ENCODE data around the gene APOA1.

Gene APOA1

DNA sequence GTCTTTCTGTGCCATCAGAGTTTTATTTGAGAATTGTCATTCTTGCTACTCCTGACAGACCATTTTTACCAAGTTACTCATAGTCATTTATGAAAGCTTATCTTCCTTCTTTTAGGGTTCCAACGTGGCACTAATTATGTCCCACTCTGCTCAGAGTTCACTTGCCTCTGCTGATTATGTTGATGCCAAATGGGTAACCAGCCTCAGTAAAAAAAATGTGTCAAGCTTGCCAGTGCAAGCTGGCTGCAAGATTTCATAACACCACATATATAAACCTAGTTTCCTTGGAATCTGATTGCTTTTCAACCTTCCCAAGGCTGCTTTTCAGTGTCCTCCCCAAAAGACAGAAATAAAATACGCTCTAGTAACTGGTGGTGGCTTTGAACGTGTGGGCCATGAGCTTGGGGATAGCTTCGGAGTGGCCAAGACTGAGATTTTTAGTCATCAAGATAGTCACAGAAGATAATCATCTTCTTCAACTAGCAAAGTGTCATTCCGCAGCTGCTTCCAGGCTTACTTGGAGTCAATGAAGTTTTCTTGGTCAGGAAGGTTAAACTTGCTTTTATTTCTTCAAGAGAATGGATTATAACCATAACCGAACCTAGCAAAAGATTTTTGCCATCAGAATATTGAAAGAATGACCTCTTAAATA is 29.5 kb upstream of the APOA1 start:
- ATAC-seq (no peak), DNase-seq (no peak)
- H3K27ac Mint-ChIP-seq: no peak overlapping the region
- no peaks in the 10 kb centered on the region for H3K9me3 Mint-ChIP-seq
- H3K4me1 Mint-ChIP-seq: peaks cover 3% of the 10 kb centered on the region
- H3K4me3 Mint-ChIP-seq: no peak overlapping the region
- H3K36me3 Mint-ChIP-seq (ENCODE audit: low read depth): peaks cover 50% of the 10 kb centered on the region
- H3K27me3 Mint-ChIP-seq: no peaks in the 10 kb centered on the region

DNA sequence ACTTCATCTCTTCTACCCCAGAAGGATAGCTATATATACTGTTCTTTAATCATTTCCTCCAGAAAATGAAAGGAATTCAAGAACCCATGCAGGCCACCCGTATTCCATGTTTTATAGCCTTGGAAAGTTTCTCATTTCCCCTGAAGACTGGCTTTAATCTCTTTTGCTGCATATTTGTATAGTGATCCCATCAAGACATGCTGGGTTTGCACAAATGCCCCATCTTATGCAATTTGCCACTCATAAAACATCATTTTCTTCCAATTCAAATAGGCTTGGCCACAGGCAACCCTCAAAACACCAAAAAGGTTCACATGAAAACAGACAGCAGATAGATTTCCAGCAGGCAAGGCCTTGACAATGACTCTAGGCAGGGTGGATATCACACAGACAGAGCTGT is 28.3 kb upstream of the APOA1 start:
- H3K27ac Mint-ChIP-seq: no peak overlapping the region
- no peak for ATAC-seq
- DNase-seq: no peak

GRCh38 chr11:116864531-116864930 is 27.1 kb upstream of the APOA1 start:
- DNase-seq (no peak), ATAC-seq (no peak)
- H3K4me1 Mint-ChIP-seq: no peaks in the 10 kb centered on the region
- H3K27ac Mint-ChIP-seq: no peak overlapping the region
- H3K27me3 Mint-ChIP-seq: no peaks in the 10 kb centered on the region
- peaks cover 49% of the 10 kb centered on the region for H3K36me3 Mint-ChIP-seq (ENCODE audit: low read depth)
- H3K4me3 Mint-ChIP-seq: no peak overlapping the region
- H3K9me3 Mint-ChIP-seq: no peaks in the 10 kb centered on the region

More for the DNA sequence above, 28.3 kb upstream of the APOA1 start:
- peaks cover 52% of the 10 kb centered on the region for H3K36me3 Mint-ChIP-seq (ENCODE audit: low read depth)
- H3K27me3 Mint-ChIP-seq: no peaks in the 10 kb centered on the region
- peaks cover 3% of the 10 kb centered on the region for H3K4me1 Mint-ChIP-seq
- H3K4me3 Mint-ChIP-seq: no peak overlapping the region
- H3K9me3 Mint-ChIP-seq: no peaks in the 10 kb centered on the region

- Mint-ChIP-seq H3K36me3 (ENCODE audit: low read depth) (peaks cover 53% of the 10 kb centered on the region), H3K4me3 (no peak overlapping the region), H3K27me3 (no peaks in the 10 kb centered on the region), H3K9me3 (no peaks in the 10 kb centered on the region), H3K4me1 (no peaks in the 10 kb centered on the region), H3K27ac (no peak overlapping the region)
- DNase-seq (no peak), ATAC-seq (no peak)
These were observed 25.5 kb upstream of the APOA1 start for GRCh38 chr11:116862951-116863350.

DNA sequence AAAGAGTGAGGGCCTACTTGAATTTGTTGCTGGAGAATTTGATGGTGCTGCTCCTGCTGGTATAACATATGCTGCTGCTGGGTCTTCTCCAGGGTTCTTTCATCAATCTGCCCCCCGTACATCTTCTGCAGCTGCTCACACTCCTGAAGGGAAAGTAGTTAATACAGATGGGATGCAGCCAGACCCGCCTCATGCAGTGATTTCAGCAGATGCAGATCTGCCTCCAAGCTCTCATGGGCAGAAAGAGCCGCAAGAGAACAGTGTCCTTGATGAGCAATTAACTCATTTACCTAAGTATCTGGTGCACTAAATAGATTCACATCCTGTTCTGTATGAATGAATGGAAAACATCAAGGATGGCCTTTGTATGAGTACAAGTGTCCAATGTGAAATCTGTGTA is 24.8 kb upstream of the APOA1 start:
- Mint-ChIP-seq H3K27me3 (no peaks in the 10 kb centered on the region), H3K9me3 (no peaks in the 10 kb centered on the region), H3K4me1 (no peaks in the 10 kb centered on the region), H3K4me3 (no peak overlapping the region), H3K27ac (no peak overlapping the region), H3K36me3 (ENCODE audit: low read depth) (peaks cover 47% of the 10 kb centered on the region)
- ATAC-seq (no peak), DNase-seq (no peak)

- Mint-ChIP-seq H3K36me3 (ENCODE audit: low read depth) (peaks cover 46% of the 10 kb centered on the region), H3K27ac (no peak overlapping the region), H3K27me3 (no peaks in the 10 kb centered on the region), H3K4me1 (peaks cover 1% of the 10 kb centered on the region), H3K4me3 (no peak overlapping the region), H3K9me3 (no peaks in the 10 kb centered on the region)
- no peak for ATAC-seq
- no peak for DNase-seq
These were observed 24.1 kb upstream of the APOA1 start for GRCh38 chr11:116861539-116861938.

DNA sequence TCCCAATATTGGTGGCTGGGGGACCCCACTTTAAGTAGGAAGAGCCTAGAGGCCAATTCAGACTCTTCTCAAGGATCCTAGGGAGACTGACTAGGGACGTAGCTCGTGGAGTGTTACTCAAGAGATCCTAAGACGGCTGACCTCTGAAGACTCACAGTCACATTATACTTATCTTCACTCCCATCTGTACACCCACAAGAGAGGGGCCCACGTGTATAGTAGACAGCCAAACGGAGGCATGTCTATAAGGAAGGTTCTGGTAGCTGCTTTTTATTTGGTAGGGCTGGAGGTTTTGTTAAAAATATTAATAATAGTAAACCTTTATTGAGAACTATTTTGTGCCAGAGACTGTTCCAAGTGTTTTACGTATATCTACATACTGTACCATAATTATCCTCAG is 22.9 kb upstream of the APOA1 start:
- H3K36me3 Mint-ChIP-seq (ENCODE audit: low read depth): peaks cover 48% of the 10 kb centered on the region

GRCh38 chr11:116859175-116859574 is 21.8 kb upstream of the APOA1 start:
- no peak overlapping the region for H3K4me3 Mint-ChIP-seq
- ATAC-seq (no peak), DNase-seq (no peak)
- H3K9me3 Mint-ChIP-seq: no peaks in the 10 kb centered on the region
- peaks cover 45% of the 10 kb centered on the region for H3K36me3 Mint-ChIP-seq (ENCODE audit: low read depth)
- no peaks in the 10 kb centered on the region for H3K27me3 Mint-ChIP-seq
- H3K4me1 Mint-ChIP-seq: peaks cover 19% of the 10 kb centered on the region
- peak overlapping the region; percentile 35 for H3K27ac Mint-ChIP-seq

More for the DNA sequence above, 22.9 kb upstream of the APOA1 start:
- H3K4me1 Mint-ChIP-seq: peaks cover 11% of the 10 kb centered on the region
- DNase-seq (no peak), ATAC-seq (no peak)
- H3K27ac Mint-ChIP-seq: no peak overlapping the region
- no peaks in the 10 kb centered on the region for H3K27me3 Mint-ChIP-seq
- H3K4me3 Mint-ChIP-seq: no peak overlapping the region
- H3K9me3 Mint-ChIP-seq: no peaks in the 10 kb centered on the region

DNA sequence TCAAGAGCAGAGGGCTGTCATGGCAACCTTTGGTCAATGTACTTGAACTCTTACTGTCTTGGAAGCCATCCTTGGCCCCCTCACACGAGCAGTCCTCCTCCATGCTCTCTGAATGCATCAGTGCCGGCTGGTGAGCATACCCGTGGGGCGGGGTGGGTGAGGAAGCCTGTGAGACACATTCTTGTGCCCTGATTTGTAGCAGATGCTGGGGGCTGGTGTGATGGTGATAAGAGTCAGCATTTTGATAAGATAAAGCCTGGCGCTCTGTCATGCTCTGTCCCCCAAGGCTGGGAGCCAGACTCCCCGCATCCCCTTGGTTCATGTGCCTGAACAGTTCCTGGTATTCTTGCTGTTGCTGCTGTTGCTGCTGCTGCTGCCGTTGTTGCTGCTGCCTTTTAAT is 20.5 kb upstream of the APOA1 start:
- DNase-seq (no peak), ATAC-seq (no peak)
- Mint-ChIP-seq H3K36me3 (ENCODE audit: low read depth) (peaks cover 40% of the 10 kb centered on the region), H3K4me3 (no peak overlapping the region), H3K4me1 (peaks cover 31% of the 10 kb centered on the region), H3K27ac (no peak overlapping the region), H3K9me3 (no peaks in the 10 kb centered on the region), H3K27me3 (no peaks in the 10 kb centered on the region)

GRCh38 chr11:116857316-116857715 is 19.9 kb upstream of the APOA1 start:
- H3K4me3 Mint-ChIP-seq: no peak overlapping the region
- peaks cover 40% of the 10 kb centered on the region for H3K36me3 Mint-ChIP-seq (ENCODE audit: low read depth)
- ATAC-seq (no peak), DNase-seq (no peak)
- H3K4me1 Mint-ChIP-seq: peaks cover 37% of the 10 kb centered on the region
- no peak overlapping the region for H3K27ac Mint-ChIP-seq
- no peaks in the 10 kb centered on the region for H3K27me3 Mint-ChIP-seq
- H3K9me3 Mint-ChIP-seq: no peaks in the 10 kb centered on the region

GRCh38 chr11:116856423-116856822 is 19.0 kb upstream of the APOA1 start:
- DNase-seq (no peak), ATAC-seq (no peak)
- Mint-ChIP-seq H3K4me1 (peaks cover 46% of the 10 kb centered on the region), H3K4me3 (no peak overlapping the region), H3K36me3 (ENCODE audit: low read depth) (peaks cover 33% of the 10 kb centered on the region), H3K27me3 (no peaks in the 10 kb centered on the region), H3K27ac (no peak overlapping the region), H3K9me3 (no peaks in the 10 kb centered on the region)

DNA sequence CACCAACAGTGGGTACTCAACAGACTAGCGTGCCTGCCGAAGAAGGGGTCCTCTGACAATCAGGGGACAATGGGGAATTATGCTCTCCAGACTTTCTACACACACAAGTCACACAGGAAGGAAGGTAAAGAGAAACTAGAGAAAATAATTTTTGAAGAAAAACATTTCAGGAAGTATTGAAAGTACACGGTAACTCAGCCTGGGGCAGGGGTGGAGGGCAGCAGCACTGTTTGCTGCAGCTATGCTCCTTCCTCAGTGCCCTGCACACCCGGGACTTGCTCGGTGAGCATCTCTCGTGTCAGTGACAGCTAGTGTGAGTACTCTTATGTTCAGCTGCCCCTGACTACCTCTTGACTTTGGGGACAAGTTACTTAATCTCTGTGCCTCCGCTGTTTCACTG is 18.0 kb upstream of the APOA1 start:
- Mint-ChIP-seq H3K9me3 (no peaks in the 10 kb centered on the region), H3K27ac (peak overlapping the region; percentile 2), H3K27me3 (no peaks in the 10 kb centered on the region), H3K4me1 (peaks cover 55% of the 10 kb centered on the region), H3K36me3 (ENCODE audit: low read depth) (peaks cover 28% of the 10 kb centered on the region), H3K4me3 (no peak overlapping the region)
- ATAC-seq (no peak), DNase-seq (no peak)

- DNase-seq: peak; percentile 51
- Mint-ChIP-seq H3K9me3 (no peaks in the 10 kb centered on the region), H3K4me1 (peaks cover 62% of the 10 kb centered on the region), H3K27me3 (no peaks in the 10 kb centered on the region), H3K4me3 (peak overlapping the region; percentile 64), H3K36me3 (ENCODE audit: low read depth) (peaks cover 30% of the 10 kb centered on the region), H3K27ac (peak overlapping the region; percentile 84)
- ATAC-seq: peak; percentile 94
These were observed 16.1 kb upstream of the APOA1 start for GRCh38 chr11:116853461-116854073.

GRCh38 chr11:116852261-116853031 is 15.0 kb upstream of the APOA1 start:
- ATAC-seq (peak; percentile 63), DNase-seq (no peak)
- Mint-ChIP-seq H3K4me3 (peak overlapping the region; percentile 64), H3K27ac (peak overlapping the region; percentile 84), H3K9me3 (no peaks in the 10 kb centered on the region), H3K4me1 (peaks cover 62% of the 10 kb centered on the region), H3K27me3 (no peaks in the 10 kb centered on the region), H3K36me3 (ENCODE audit: low read depth) (peaks cover 25% of the 10 kb centered on the region)

GRCh38 chr11:116851626-116852025 is 14.2 kb upstream of the APOA1 start:
- H3K36me3 Mint-ChIP-seq (ENCODE audit: low read depth): peaks cover 26% of the 10 kb centered on the region
- H3K27ac Mint-ChIP-seq: peak overlapping the region; percentile 84
- DNase-seq (peak; percentile 50), ATAC-seq (no peak)
- peaks cover 62% of the 10 kb centered on the region for H3K4me1 Mint-ChIP-seq
- H3K4me3 Mint-ChIP-seq: peak overlapping the region; percentile 64
- no peaks in the 10 kb centered on the region for H3K27me3 Mint-ChIP-seq
- no peaks in the 10 kb centered on the region for H3K9me3 Mint-ChIP-seq
